Stimulated activated CD4-positive, alpha-beta T cell treated with anti-CD3 and anti-CD28 coated beads, Interleukin-15, amount 100 ng/mL, for 24 hours (primary cell): ENCODE data around the gene ZNF691.
"Not testable (repeated sequence)": the region's sequence is repeated elsewhere in the genome, so short reads cannot be mapped to it uniquely, and the experiment has no call there.

Experiments used
- DNase-seq: peaks from one replicate; pipeline ENCODE4 v3.0.0-alpha.2; 2020

Gene ZNF691

GRCh38 chr1:42846257-42847110, at the start of gene ZNF691:
TSS of gene ZNF691 (plus strand) at chr1:42846613. CDS start at chr1:42849659, 3,046 bp downstream.
- DNase-seq, result peak; percentile 93

GRCh38 chr1:42797414-42797813, 49.0 kb upstream of the ZNF691 start:
- no peak for DNase-seq

- DNase-seq, result no peak
Measured at GRCh38 chr1:42797979-42798378, 48.4 kb upstream of the ZNF691 start.

GRCh38 chr1:42801832-42802473, 44.5 kb upstream of the ZNF691 start:
- DNase-seq, result no peak

GRCh38 chr1:42806171-42806570, 40.2 kb upstream of the ZNF691 start:
- DNase-seq, result no peak

- DNase-seq, result no peak
Measured at GRCh38 chr1:42806593-42806992, 39.8 kb upstream of the ZNF691 start.

GRCh38 chr1:42807056-42807668, 39.3 kb upstream of the ZNF691 start:
- DNase-seq, result no peak

- DNase-seq, result not testable (repeated sequence)
Measured at GRCh38 chr1:42814815-42815214, 31.6 kb upstream of the ZNF691 start.

GRCh38 chr1:42815941-42816584, 30.4 kb upstream of the ZNF691 start:
- peak; percentile 13 for DNase-seq

- peak; percentile 95 for DNase-seq
Measured at GRCh38 chr1:42816585-42817439, 29.6 kb upstream of the ZNF691 start, which contains the start of the genes ERMAP and SVBP. TSS of gene ERMAP (plus strand) at chr1:42817122. CDS start at chr1:42830449, 13,327 bp downstream. TSS of gene SVBP (minus strand) at chr1:42817397. CDS start at chr1:42816544, 853 bp downstream.

- no peak for DNase-seq
Measured at GRCh38 chr1:42817440-42817767, 29.0 kb upstream of the ZNF691 start.

GRCh38 chr1:42817976-42818375, 28.4 kb upstream of the ZNF691 start:
- DNase-seq, result no peak

- no peak for DNase-seq
Measured at GRCh38 chr1:42820813-42821212, 25.6 kb upstream of the ZNF691 start.

GRCh38 chr1:42821690-42822089, 24.7 kb upstream of the ZNF691 start:
- no peak for DNase-seq

GRCh38 chr1:42822800-42823392, 23.5 kb upstream of the ZNF691 start:
- DNase-seq, result no peak

- no peak for DNase-seq
Measured at GRCh38 chr1:42824481-42825035, 21.9 kb upstream of the ZNF691 start.

GRCh38 chr1:42825036-42825851, 21.2 kb upstream of the ZNF691 start:
- DNase-seq, result no peak

GRCh38 chr1:42830631-42831030, 15.8 kb upstream of the ZNF691 start:
- DNase-seq, result no peak

GRCh38 chr1:42831273-42831672, 15.1 kb upstream of the ZNF691 start:
- DNase-seq, result no peak

GRCh38 chr1:42832641-42833240, 13.7 kb upstream of the ZNF691 start:
- no peak for DNase-seq
